Natural killer cell (primary cell): Measurements from ENCODE around the gene CEP131. TPM values are rescaled to one million over a fixed set of nuclear protein-coding genes. Genes with fewer than 3 reads are reported as not detected.

ENCODE experiments used
- ATAC-seq, 3 donors: fragments of 150-1000 bp in 2 of 3; fragments of 200-7000 bp in 1 of 3; cut with Tn5 transposase; 1 replicate in 1 of 3; 2 replicates in 2 of 3; pipeline ENCODE4 v1.10.0; 2021; ENCODE audit warnings: mild to moderate bottlenecking in 2 of 3, moderate library complexity in 2 of 3
- DNase-seq, 2 donors: peaks; one replicate each; pipeline versions ENCODE4 v3.0.0 to v3.0.0-alpha.2; 2013 to 2021; ENCODE audit warnings: mixed read lengths in 1 of 2
- H3K27ac ChIP-seq: one replicate; pipeline ENCODE4 v1.5.1; 2013; ENCODE audit warnings: mild to moderate bottlenecking, low read length
- H3K27me3 ChIP-seq: one replicate; pipeline ENCODE4 v1.6.1; 2013; ENCODE audit warnings: low read length; ENCODE audit not compliant: control insufficient read depth, insufficient read depth
- H3K36me3 ChIP-seq: one replicate; pipeline ENCODE4 v1.6.1; 2013; ENCODE audit warnings: low read length; ENCODE audit not compliant: control insufficient read depth, insufficient read depth
- H3K4me1 ChIP-seq: one replicate; pipeline ENCODE4 v1.6.1; 2013; ENCODE audit warnings: low read length; ENCODE audit not compliant: control insufficient read depth, insufficient read depth
- H3K4me3 ChIP-seq: one replicate; pipeline ENCODE4 v1.5.1; 2013; ENCODE audit warnings: low read length
- H3K9me3 ChIP-seq: one replicate; pipeline ENCODE4 v1.6.1; 2013; ENCODE audit warnings: low read length; ENCODE audit not compliant: control insufficient read depth, insufficient read depth
- H3K27ac Mint-ChIP-seq, 2 donors: one replicate each; pipeline ENCODE4 v1.8.0; 2022; ENCODE audit warnings: mild to moderate bottlenecking in 2 of 2, mixed read lengths in 2 of 2, moderate library complexity in 1 of 2
- H3K27me3 Mint-ChIP-seq, 2 donors: one replicate each; pipeline ENCODE4 v1.8.0; 2022; ENCODE audit warnings: low read depth in 2 of 2, mixed read lengths in 2 of 2
- H3K36me3 Mint-ChIP-seq: one replicate; pipeline ENCODE4 v1.8.0; 2022; ENCODE audit warnings: mixed read lengths
- H3K4me1 Mint-ChIP-seq, 2 donors: one replicate each; pipeline ENCODE4 v1.8.0; 2022; ENCODE audit warnings: mixed read lengths in 2 of 2
- H3K4me3 Mint-ChIP-seq: one replicate; pipeline ENCODE4 v1.8.0; 2022; ENCODE audit warnings: mild to moderate bottlenecking, moderate library complexity, mixed read lengths
- H3K9me3 Mint-ChIP-seq, 2 donors: one replicate each; pipeline ENCODE4 v1.8.0; 2022; ENCODE audit warnings: mixed read lengths in 2 of 2
- WGBS: methylation state at CpG from one replicate; pipeline ENCODE4 v1.1.7; 2013; ENCODE audit warnings: missing lambda C conversion rate; ENCODE audit not compliant: insufficient coverage; 5-methylcytosine and 5-hydroxymethylcytosine counted together
- intact Hi-C: fragments of 100-400 bp; cut with micrococcal nuclease; formaldehyde crosslinking; loops from one replicate; pipeline ENCODE4 v1.14.2; 2022
- total RNA-seq, 4 donors: library from RNA; stranded (reverse); fragments of 120-200 nt in 1 of 4; gene quantifications; one replicate each; pipeline versions ENCODE4 v1.2.3 to v1.2.4, GENCODE V29; 2013 to 2022
- TF ChIP-seq, protein P1 (sequence below): fragments of 200-600 bp; IDR thresholded peaks from one replicate; pipeline ENCODE4 v1.8.0; 2022; ENCODE audit warnings: antibody characterized with exemption

CEP131 gene
- total RNA-seq, 3 donors from 2014 or later (not counting 1 experiment from before 2014, with no cell fraction given): 9.9 to 11.4 (median 10.0) TPM

DNA sequence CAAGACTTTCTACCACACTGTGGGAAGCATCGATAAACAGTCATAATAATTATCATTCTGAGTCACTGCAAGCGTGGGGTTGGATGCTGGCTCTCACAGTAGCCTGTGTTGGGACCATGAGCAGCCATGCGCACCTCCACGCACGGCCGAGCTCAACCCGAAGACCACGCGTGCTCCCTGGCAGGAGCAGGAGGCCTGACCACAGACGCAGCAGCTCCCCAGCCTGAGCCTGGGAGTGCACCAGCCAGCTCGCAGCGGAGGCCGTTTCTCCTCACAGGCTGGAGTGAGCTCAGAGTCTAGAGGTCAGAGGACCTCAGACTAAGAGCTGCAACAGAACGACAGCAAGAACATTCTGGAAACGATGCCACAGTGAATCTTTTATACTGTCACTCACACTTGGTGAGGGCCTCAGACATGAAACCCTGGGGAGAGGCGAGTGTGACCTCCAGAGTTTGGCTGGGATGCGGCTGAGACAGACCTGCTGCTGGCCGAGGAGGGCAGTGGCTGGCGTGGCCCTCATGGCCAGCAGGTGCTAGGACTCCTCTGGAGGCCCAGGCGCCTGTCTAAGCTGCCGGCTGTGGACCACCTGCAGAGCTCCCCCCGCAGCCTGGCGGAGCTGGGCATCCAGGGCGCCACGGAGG lies 22.4 kb upstream of the CEP131 start:
- Histone ChIP-seq H3K36me3 (peaks cover 8% of the 10 kb centered on the region), H3K27me3 (no peaks in the 10 kb centered on the region), H3K27ac (no peak overlapping the region), H3K4me3 (no peak overlapping the region), H3K9me3 (no peaks in the 10 kb centered on the region), H3K4me1 (peaks cover 22% of the 10 kb centered on the region)
- TF ChIP-seq, protein P1, sequence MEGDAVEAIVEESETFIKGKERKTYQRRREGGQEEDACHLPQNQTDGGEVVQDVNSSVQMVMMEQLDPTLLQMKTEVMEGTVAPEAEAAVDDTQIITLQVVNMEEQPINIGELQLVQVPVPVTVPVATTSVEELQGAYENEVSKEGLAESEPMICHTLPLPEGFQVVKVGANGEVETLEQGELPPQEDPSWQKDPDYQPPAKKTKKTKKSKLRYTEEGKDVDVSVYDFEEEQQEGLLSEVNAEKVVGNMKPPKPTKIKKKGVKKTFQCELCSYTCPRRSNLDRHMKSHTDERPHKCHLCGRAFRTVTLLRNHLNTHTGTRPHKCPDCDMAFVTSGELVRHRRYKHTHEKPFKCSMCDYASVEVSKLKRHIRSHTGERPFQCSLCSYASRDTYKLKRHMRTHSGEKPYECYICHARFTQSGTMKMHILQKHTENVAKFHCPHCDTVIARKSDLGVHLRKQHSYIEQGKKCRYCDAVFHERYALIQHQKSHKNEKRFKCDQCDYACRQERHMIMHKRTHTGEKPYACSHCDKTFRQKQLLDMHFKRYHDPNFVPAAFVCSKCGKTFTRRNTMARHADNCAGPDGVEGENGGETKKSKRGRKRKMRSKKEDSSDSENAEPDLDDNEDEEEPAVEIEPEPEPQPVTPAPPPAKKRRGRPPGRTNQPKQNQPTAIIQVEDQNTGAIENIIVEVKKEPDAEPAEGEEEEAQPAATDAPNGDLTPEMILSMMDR: no peak
- Mint-ChIP-seq H3K4me1 (peaks cover 18 to 19% of the 10 kb centered on the region in 2 donors), H3K27me3 (no peaks in the 10 kb centered on the region), H3K4me3 (peak overlapping the region; percentile 2), H3K9me3 (no peaks in the 10 kb centered on the region), H3K36me3 (no peaks in the 10 kb centered on the region), H3K27ac (no peak overlapping the region)
- 84% methylated on average over 25 of the region's 25 CpGs for WGBS
- intact Hi-C loops: loop anchor here (10.0 kb wide), 1 partner anchor 210 kb away; the partner anchor contains the start of gene BAIAP2
- no peak for ATAC-seq
- DNase-seq: no peak

DNA sequence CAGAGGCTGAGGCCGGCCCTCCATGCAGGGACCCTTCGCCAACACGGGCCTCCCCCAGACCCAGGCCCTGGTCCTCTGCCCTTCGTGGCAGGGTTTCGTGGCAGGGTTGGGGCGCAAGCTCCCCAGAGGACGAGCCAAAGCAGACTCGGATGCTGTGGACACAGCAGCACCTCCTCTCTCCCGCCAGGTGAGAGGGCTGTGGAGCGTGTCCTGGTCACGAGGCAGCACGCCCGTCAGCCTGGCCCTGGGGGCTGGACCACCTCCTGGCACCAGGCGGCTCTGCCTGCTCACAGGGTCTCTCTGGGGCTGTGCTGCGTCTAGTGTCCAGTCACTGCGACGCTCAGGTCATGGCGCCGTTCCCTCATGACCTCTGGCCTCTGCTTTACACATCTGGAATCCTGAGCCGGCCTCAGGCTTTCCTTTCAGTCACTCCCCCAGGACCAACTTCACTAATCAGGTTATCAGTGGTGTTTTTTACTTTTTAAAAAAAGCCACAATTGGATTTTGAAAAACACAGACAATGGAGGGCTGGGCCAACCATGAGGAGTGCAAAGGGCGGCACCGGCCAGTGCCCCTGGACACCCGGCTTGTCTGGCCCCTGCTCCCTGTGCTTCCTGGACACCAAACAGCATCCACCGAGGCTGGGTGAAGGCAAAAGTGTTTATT lies 21.7 kb upstream of the CEP131 start:
- intact Hi-C loops: loop anchor here (10.0 kb wide), 1 partner anchor 210 kb away; the partner anchor contains the start of gene BAIAP2
- H3K4me1 Mint-ChIP-seq: peaks cover 18 to 19% of the 10 kb centered on the region in 2 donors
- 87% methylated on average over 24 of the region's 24 CpGs for WGBS
- peak overlapping the region; percentile 2 for H3K4me3 Mint-ChIP-seq
- peaks cover 2% of the 10 kb centered on the region for H3K36me3 ChIP-seq
- H3K27ac Mint-ChIP-seq: no peak overlapping the region
- no peaks in the 10 kb centered on the region for H3K9me3 Mint-ChIP-seq
- no peaks in the 10 kb centered on the region for H3K9me3 ChIP-seq
- H3K4me3 ChIP-seq: no peak overlapping the region
- H3K4me1 ChIP-seq: peaks cover 28% of the 10 kb centered on the region
- TF ChIP-seq, protein P1: no peak
- H3K27ac ChIP-seq: no peak overlapping the region
- no peaks in the 10 kb centered on the region for H3K27me3 ChIP-seq
- no peaks in the 10 kb centered on the region for H3K36me3 Mint-ChIP-seq
- H3K27me3 Mint-ChIP-seq: no peaks in the 10 kb centered on the region
- DNase-seq (no peak), ATAC-seq (no peak)

DNA sequence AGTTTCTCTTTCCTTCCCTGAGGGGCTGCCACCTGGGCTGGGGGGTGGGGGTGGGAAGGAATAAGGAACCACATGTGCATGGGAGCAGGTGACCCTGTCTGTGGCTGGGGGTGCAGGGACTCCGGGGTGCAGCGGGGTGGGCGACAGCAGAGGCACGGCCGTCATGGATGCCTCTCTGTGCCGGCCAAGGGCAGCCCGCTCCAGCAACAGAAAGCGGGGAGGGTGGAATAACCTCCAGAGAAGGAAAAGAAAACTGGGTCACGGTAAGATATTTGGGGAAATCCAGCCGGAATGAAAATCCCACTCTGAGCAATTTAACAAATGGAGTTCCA lies 20.5 kb upstream of the CEP131 start:
- no peaks in the 10 kb centered on the region for H3K9me3 Mint-ChIP-seq
- Histone ChIP-seq H3K27ac (no peak overlapping the region), H3K9me3 (no peaks in the 10 kb centered on the region), H3K27me3 (no peaks in the 10 kb centered on the region), H3K4me1 (peaks cover 31% of the 10 kb centered on the region), H3K36me3 (no peaks in the 10 kb centered on the region), H3K4me3 (no peak overlapping the region)
- no peaks in the 10 kb centered on the region for H3K36me3 Mint-ChIP-seq
- 92% methylated on average over 10 of the region's 10 CpGs for WGBS
- DNase-seq (no peak), ATAC-seq (no peak)
- TF ChIP-seq, protein P1: no peak
- intact Hi-C loops: loop anchor here (10.0 kb wide), 1 partner anchor 208 kb away; the partner anchor contains the start of gene BAIAP2
- H3K4me1 Mint-ChIP-seq: peaks cover 18 to 24% of the 10 kb centered on the region in 2 donors
- no peak overlapping the region for H3K4me3 Mint-ChIP-seq
- no peaks in the 10 kb centered on the region for H3K27me3 Mint-ChIP-seq
- no peak overlapping the region for H3K27ac Mint-ChIP-seq
